SKM-1 (cell line): Measurements from ENCODE around the gene XRN2.
"Not testable (repeated sequence)": the region's sequence is repeated elsewhere in the genome, so short reads cannot be mapped to it uniquely, and the experiment has no call there.

ENCODE experiments used
- DNase-seq: peaks from one replicate; lab custom pipeline; 2025; ENCODE audit not compliant: unreplicated experiment; lab: John Stamatoyannopoulos, UW

Gene XRN2

DNA sequence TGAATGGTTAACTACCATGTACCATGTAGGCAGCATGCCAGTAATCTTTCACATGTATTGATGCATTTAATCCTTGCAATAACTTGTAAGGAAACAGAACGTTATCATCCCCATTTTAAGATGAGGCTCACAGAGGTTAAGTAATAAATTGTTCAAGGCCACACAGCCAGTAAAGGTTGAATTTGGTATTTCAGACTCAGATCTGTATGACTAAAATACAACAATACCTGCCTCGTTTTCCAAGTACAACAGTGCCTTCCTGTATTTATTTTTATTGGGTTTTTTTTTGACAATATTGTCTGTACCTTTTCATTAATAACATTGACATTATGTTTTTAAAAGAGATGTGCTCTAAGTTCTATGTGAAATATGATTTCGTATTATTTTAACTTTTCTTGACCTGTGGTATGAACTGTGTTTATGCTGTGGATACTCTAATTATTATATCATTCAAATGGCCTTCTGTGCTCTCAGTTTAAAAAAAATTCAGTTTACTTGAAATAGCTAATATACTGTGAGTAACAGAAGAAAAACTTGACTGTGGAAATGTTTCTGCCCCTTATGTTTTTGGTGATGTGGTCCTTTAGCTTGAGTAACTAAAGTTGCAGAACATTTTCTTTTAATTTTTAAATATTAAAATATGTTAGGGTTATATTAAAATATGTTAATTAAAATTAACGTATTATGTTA lies 39.7 kb downstream of the XRN2 start:
- DNase-seq = no peak

DNA sequence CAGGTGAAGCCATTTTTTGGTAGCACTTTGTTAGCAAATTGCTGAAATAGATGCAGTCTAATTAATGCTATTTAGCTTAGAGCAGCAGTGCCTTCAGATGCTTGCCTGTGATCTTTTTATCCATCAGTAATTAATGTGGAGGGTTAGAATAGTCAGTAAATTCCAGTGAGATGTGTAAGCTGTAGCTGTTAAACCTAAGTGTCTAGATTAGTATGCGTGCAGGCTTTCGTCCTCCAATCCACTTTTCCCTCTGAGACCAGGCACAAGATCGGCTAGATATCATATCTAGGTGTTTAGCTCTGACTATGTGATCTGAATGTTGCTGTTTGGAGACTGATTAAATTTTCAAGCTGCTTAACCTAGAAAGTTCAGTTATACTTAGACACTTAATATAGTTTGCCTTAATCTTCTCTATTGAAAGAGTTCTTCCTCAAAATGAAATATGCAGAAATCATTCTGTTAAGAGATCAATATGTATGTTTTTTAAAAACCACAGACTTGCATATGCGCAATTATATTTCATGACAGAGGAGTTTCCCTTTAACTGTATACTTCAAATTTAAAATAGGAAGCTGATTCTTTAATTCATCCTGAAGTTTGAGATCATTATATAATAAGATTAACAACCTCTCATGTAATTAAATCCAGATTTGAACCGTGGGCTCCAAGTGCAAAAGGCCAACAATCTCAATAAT lies 41.2 kb downstream of the XRN2 start:
- DNase-seq = no peak

DNA sequence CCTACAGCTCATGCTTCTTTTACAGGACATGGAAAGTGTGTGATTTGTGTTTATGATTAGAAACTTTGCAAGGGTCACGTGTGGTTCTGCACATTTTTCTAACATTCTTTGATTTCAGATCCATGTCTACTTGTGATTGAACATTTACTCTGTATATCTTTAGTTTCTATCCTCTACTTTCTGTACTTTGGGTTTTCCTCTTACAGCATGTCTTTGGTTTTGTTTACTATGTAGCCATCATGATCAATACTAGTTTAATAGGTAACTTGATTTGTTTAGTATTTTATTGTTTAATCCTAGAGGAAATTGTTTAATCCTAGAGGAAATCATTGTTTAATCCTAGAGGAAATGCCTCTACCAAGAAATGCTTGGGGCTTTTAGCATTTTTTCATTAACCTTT lies 41.8 kb downstream of the XRN2 start:
- DNase-seq = no peak

DNA sequence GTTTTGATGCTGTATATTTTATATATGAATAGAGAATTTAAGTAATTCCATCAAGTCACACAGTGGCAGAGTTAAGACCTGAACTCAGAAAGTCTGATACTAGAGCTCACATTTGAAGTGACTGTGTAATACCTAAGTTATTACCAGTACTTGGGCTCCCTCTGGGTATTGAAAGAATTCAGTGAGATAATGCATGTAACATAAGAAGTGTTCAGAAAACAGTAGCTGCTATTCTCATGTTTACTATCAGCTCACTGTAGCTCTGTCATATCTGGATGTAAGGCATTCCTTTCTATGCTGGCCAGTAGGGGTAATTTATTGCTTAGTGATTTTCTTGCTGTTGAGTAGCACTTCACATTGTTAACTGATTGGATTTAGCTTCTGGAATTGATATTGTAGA lies 49.6 kb downstream of the XRN2 start:
- no peak for DNase-seq

DNA sequence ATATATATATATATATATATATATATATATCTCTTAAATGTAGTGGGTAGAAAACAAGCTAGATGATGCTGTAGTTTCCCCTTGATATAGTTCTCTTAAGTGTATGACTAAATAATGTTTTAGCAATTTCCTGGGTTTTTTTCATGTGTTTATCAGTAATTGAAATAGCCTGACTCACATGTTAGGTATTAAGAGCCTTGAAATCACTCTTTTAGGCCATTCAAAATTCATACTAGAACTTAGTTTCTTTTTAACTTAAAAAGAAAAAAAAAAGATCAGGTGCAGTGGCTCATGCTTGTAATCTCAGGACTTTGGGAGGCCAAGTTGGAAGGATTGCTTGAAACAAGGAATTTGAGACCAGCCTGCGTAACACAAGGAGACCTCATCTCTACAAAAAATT lies 50.1 kb downstream of the XRN2 start:
- no peak for DNase-seq

DNA sequence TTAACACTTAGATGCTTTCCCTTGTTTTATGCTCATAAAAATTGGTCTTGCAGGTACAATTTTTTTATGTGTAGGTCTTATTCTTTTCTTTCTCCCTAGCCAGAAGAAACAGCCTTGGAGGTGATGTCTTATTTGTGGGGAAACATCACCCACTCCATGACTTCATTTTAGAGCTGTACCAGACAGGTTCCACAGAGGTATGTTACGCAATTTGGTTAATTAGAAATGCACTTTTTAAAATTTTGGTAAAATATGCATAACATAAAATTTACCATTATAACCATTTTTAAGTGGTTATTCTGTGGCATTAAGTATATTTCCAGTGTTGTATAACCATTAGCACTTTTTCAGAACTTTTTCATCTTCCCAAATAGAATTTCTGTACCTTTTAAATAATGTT lies 52.9 kb downstream of the XRN2 start:
- no peak for DNase-seq

DNA sequence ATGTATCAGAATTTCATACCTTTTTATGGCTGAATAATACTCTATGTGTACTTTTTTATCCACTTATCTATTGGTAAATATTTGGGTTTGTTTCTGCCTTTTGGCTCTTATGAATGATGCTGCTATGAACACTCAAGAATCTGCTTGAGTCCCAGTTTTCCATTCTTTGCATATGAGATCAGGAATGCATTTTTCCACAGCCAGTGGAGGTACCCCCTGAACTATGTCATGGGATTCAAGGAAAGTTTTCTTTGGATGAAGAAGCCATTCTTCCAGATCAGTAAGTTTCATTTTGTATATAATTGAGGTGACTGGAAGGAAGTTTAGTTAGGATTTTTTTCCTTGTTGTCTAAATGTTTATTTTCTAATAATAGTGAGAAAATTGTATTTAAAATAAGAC lies 53.3 kb downstream of the XRN2 start:
- no peak for DNase-seq

DNA sequence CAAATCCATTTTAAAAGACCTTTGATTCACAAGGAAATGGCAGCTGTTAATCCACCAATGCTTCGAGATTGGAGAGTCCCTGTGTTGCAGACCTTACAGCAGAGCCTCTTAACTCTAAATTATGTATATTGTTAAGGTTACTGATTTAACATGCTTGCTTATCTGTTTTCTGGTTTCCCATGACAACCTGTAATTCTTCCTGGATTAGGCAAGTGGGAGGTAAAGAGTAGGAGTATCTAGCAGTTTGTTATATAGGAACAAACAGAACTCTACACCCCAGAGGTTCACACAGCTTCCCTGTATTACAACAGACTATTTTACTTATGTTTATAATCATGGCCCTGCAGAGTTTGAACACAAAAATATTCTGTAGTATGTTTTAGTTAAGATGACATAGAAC lies 54.7 kb downstream of the XRN2 start:
- no peak for DNase-seq

DNA sequence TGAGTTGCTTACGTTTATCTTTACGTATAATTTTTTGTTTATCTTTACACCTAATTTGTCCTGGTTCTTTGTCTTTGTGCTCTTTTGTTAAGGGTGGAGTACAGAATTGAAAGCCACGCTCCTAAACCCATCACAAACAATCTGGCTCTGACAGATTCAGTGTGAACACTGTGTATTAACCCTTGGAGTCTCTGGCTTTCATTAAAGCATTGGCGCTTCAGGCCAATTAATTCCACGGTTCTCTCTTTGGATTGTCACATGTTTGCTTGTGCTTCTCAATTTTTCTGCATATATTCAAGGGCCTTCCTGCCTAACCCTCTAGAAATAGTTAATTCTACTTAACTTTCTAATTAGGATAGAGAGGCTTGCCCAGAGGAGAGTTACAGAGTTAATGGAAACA lies 55.6 kb downstream of the XRN2 start:
- no peak for DNase-seq

DNA sequence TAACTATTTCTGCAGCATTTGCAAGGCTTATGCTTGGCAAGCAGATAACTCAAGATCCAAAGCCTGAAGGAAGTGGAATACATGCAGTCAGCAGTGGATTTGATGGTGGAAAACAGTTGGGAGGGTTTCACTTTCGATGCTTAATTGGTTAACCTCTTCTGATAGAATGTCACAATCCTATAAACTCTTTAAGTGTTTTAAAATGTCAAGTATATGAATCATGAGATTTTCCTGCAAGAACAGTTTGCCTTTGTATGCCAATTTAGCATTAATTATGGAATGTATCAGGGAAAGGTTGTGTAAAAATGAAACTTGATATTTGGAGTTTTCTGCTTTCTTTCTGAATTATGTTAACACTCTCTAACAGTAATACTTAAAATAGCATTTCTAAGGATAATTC lies 57.6 kb downstream of the XRN2 start:
- no peak for DNase-seq

DNA sequence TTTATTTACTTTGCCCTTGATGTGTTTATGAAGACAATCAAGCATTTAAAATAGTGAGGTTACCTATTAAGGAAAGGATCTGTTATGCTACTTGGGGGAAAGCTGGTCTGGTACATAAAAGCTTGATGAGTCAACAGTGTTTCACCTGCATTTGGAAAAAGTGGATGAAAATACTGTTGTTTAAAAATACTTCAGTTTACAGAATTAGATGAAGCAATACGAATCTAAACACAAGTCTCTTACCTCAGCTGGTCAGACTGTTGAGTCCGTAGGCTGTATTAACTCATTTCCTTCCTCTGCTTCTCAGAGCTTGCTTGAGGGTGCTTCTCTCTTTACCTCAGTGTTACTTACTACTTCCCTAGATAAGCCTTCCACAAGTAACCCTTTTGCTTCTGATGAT lies 58.1 kb downstream of the XRN2 start:
- peak; percentile 55 for DNase-seq

DNA sequence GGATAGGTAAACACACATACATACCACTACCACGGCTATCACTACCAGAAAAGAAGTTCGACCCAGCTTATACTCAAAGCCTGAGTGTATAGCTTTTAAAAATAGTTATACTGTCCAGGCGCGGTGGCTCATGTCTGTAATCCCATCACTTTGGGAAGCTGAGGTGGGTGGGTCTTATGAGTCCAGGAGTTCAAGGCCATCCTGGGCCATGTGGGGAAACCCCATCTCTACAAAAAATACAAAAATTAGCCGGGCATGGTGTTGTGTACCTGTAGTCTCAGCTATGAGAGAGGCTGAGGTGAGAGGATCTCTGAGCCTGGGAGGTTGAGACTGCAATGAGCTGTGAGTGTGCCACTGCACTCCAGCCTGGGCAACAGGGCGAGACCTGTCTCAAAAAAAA lies 61.3 kb downstream of the XRN2 start:
- no peak for DNase-seq

DNA sequence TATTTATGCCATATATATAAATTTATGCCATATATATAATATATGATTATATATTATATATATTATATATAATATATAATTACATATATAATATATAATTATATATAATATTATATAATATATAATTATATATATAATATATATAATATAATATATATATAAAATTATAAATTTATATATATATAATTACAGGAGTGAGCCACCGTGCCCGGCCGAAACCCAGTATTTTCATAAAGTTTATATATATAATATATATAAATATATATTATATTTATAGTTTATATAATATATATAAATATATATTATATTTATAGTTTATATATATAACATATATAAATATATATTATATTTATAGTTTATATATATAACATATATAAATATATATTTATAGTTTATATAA lies 62.6 kb downstream of the XRN2 start:
- DNase-seq = no peak

DNA sequence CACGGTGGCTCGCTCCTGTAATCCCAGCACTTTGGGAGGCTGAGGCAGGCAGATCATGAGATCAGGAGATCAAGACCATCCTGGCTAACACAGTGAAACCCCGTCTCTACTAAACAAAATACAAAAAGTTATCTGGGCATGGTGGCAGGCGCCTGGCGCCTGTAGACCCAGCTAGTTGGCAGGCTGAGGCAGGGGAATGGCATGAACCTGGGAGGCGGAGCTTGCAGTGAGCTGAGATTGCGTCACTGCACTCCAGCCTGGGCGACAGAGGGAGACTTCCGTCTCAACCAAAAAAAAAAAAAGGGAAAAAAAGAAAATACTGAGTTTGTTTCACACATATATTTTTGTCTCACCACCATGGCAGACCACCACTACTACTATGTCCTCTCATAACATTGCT lies 63.1 kb downstream of the XRN2 start:
- DNase-seq = not testable (repeated sequence)

DNA sequence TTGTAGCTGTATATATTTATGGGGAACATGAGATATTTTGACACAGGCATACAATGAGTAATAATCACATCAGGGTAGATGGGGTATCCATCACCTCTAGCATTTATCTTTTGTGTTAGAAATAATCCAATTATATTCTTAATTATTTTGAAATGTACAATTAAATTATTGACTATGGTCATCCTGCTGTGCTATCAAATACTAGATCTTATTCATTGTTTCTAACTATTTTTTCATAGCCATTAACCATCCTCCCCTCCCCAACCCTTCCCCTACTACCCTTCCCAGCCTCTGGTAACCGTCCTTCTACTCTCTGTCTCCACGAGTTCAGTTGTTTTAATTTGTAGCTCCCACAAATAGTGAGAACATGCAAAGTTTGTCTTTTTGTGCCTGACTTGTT lies 65.7 kb downstream of the XRN2 start:
- DNase-seq = no peak

DNA sequence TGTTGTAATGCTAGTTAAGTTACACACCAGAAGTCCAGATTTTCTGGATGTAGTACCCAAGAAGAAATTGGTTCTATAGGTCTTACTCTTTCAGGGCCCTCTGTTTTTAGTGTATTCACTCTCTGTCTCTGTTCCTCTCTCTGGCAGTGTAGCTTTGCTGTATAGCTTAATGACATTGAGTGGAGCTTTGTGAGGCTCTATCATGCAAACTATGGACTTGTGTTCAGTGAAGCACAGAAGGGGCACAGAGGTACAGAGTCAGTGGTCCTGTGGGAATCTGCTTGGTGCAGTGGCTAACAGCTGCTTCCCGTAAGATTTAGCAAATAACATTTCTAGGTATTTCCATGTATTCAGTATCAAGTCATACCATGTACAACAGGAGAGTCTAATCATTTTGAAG lies 68.1 kb downstream of the XRN2 start:
- DNase-seq = no peak

DNA sequence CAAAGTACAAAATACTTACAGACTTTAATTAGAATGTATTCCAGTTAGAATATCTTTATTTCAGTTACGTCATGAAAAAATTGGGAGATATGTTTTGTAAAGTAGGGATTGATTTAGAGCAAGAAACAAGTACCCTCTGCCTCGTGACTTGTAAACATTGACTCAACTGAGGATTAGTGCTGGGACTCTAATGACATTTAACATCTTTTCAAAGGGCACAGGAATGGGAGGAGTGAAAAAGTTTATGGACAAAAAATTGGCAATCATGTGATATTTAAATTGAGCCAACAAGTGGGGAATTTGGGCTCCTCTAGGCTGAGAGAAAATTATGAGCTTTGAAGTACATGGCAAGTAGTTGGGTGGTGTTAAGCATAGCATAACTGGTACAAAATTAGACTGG lies 68.9 kb downstream of the XRN2 start:
- no peak for DNase-seq

DNA sequence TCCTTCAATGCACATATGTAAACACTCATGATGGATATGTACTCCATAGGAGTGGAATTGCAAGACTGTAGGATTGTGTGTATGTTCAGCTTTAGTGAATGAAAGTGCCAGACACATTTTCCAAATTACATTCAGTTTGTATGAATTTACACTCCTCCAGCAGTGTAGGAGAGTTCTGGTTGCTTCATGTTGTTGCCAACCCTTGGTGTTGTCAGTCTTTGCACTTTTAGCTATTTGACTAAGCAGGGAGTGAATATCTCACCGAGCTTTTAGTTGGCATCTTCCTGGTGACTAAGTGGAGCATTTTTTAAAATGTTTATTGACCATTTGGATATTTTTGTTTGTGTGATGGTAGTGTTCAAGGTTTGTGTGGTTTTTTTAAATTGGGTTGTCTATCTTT lies 70.3 kb downstream of the XRN2 start:
- DNase-seq = no peak

DNA sequence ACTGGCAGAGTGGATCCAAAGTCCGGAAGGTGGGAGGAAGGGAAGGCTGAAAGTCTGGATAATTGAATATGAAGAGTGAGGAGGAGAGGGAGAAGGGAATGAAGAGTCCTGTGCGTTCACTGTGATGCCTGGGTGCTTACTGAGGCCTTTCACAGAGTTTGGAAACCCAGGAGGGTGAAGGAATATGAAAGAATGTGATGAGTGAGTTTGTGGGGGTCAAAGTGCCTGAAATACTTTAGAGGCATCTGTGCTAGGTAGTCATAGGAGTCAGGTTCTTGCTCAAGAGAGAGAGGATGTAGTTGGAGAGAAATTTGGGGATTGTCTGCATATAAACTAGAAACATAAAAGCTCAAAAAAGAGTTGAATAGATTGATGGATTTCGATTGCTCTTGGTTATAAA lies 73.5 kb downstream of the XRN2 start:
- DNase-seq = no peak

DNA sequence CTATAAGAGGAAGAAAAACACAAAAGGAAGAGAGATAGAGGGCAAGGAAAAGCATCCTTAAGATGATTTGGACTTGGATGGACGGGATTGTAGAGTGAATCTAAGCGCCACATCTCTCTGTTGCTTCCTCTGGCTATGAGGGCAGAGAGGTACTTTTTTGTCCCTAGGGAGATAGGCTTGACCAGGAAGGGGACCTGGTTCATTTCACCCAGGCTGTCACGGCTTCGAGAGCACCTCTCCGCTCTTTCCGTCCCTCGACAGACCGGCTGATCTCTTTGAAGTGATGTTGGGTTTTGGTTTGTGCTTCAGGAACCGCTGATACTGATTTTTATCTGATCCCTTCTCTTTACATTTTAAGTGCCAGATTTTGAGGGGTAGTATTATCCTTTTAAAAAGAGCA lies 74.6 kb downstream of the XRN2 start:
- DNase-seq = no peak

DNA sequence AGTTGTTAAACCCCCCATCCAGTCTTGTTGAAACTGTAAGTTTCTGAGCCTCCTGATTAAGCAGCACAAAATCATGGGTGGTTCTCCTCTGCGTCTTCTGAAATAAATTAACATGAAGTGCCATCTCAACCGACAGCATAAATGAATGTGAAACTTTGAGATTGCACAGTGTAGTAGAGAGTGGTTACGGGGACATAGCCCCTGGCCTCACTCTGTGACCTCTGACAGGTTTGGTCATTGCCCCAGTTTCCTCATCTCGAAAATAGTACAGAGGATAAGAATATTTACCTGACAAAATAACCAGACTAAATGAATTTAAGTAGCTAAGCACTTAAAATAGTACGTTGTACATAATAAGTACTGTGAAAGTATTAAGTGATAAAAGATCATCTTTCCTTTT lies 75.1 kb downstream of the XRN2 start:
- no peak for DNase-seq

DNA sequence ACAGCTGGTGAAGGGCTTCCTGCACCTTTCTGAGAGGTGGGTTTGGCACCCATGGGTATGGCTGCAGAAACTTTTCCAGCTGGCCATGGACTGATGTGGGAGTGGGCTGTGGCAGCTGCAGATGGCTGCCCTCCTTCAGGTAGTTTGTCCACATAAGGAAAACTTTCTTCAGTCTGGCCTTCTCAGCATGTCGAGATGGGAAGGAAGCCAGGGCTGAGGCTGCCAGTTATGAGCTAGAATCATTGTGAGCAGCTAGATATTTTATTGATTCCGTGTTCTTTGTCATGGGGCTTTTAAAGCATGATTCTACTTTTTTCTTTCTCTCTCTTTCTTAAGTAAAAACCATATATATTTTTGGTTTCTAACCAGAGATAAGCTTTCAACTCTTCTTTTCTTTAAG lies 77.6 kb downstream of the XRN2 start:
- no peak for DNase-seq

DNA sequence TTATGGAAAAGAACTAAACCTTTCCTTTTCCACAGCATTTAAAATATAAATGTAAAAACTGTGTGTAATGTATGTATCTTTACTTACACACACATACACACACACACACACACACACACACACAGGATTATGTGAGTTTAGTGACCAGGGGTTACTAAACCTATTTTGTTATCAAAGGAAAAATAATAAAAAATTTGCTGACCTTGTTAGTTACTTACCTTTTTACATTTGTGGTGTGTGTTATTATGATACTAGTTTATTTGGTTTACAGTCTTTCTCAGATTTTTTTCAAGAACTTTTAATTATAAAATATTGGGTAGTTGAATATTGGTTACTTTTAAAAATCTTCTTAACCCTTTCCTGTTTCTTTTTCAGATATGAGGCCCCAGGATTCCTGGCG lies 78.5 kb downstream of the XRN2 start:
- DNase-seq = no peak
